Subcutaneous adipose tissue (tissue), 4 donors: ENCODE results near the gene ZBTB39. TPM values are rescaled to one million over a fixed set of nuclear protein-coding genes. Genes with fewer than 3 reads are reported as not detected.

Experiments used
- total RNA-seq, 4 donors: library from RNA; depleted of rRNA; stranded (reverse); fragments of >200 nt; gene quantifications; one replicate each; pipeline ENCODE4 v1.1.0, GENCODE V29; 2016
- TF ChIP-seq, protein P1 (sequence below): fragments of 450-650 bp; IDR thresholded peaks from one replicate; pipeline ENCODE4 v1.5.1; 2016; ENCODE audit warnings: low read depth, mild to moderate bottlenecking, control low read depth, antibody characterized with exemption, moderate library complexity

ZBTB39 gene
- total RNA-seq, 4 donors from 2014 or later: 4.0 to 4.6 (median 4.4) TPM

DNA sequence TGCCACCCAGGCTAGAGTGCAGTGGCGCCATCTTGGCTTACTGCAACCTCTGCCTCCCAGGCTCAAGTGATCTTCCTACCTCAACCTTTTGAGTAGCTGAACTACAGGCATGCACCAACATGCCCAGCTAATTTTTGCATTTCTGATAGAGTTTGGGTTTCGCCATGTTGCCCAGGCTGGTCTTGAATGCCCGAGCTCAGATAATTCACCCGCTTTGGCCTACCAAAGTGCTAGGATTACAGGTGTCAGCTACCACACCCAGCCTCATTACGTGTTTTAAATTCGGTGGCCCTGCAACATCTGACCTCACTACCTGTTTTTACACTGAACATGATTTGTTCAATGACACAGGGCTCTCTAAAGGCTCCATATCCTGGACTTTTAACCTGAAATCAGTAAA is 26.1 kb downstream of the ZBTB39 start:
- TF ChIP-seq, protein P1, sequence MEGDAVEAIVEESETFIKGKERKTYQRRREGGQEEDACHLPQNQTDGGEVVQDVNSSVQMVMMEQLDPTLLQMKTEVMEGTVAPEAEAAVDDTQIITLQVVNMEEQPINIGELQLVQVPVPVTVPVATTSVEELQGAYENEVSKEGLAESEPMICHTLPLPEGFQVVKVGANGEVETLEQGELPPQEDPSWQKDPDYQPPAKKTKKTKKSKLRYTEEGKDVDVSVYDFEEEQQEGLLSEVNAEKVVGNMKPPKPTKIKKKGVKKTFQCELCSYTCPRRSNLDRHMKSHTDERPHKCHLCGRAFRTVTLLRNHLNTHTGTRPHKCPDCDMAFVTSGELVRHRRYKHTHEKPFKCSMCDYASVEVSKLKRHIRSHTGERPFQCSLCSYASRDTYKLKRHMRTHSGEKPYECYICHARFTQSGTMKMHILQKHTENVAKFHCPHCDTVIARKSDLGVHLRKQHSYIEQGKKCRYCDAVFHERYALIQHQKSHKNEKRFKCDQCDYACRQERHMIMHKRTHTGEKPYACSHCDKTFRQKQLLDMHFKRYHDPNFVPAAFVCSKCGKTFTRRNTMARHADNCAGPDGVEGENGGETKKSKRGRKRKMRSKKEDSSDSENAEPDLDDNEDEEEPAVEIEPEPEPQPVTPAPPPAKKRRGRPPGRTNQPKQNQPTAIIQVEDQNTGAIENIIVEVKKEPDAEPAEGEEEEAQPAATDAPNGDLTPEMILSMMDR: no peak

DNA sequence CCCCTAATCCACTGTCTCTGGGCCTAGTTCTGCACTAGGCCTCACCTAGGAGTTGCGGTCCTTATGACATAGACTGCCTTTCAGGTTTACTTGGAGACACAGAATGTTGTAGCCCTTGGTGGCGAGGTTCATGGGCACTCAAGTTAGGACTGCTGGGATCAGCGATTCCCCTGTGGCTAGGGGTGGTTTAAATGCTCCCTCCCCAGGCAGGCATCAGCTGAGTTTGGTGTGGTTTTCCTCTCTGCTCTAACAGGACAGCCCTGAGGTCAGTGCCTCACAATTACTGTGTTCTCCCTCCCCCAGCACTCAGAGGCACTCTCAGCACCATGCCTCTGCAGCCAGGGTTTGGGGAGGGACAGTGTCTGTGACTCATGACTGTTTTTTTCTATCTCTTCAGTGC is 26.7 kb downstream of the ZBTB39 start:
- TF ChIP-seq, protein P1: no peak

DNA sequence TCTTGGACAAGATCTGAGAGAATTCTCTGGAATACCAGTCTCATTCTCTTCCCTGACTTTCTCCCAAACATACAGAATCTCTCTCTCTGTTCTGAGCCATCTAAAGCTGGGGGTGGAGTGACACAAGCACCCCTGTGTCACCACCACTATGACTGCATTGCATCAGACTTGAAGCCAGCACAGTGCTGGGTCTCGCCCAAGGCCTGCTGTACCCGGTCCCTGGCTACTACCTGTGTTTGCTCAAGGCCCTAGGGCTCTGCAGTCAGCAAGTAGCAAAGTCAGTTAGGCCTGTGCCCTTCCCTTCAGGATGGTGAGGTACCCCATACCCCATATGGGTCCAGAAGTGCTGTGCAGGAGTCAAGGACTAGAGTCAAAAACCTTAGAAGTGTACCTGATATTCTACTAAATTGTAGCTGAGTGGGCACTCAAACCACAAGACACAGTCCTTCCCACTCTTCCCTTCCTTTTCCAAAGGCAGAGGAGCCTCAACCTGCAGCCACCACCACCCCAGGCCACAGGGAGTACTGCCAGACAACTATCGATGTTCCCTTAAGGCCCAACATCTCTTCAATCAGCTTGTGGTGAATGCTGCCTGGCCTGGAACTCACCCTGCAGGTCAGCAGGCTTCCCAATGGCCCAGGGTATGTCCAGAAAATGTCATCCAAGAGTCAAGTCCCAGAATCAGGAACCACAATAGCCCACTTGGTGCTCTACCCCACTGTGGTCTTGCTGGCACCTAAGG is 27.8 kb downstream of the ZBTB39 start:
- TF ChIP-seq, protein P1: no peak

DNA sequence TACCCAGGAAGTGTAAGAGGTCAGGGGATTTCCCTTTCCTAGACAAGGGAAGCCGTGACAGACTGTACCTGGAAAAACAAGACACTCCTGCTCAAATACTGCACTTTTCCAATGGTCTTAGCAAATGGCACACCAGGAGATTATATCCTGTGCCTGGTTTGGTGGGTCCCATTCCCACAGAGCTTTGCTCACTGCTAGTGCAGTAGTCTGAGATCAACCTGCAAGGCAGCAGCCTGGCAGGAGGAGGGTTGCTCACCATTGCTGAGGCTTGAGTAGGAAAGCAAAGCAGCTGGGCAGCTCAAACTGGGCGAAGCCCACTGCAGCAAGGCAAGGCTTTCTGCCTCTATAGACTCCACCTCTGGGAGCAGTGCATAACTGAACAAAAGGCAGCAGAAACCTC is 47.9 kb downstream of the ZBTB39 start:
- TF ChIP-seq, protein P1: no peak

DNA sequence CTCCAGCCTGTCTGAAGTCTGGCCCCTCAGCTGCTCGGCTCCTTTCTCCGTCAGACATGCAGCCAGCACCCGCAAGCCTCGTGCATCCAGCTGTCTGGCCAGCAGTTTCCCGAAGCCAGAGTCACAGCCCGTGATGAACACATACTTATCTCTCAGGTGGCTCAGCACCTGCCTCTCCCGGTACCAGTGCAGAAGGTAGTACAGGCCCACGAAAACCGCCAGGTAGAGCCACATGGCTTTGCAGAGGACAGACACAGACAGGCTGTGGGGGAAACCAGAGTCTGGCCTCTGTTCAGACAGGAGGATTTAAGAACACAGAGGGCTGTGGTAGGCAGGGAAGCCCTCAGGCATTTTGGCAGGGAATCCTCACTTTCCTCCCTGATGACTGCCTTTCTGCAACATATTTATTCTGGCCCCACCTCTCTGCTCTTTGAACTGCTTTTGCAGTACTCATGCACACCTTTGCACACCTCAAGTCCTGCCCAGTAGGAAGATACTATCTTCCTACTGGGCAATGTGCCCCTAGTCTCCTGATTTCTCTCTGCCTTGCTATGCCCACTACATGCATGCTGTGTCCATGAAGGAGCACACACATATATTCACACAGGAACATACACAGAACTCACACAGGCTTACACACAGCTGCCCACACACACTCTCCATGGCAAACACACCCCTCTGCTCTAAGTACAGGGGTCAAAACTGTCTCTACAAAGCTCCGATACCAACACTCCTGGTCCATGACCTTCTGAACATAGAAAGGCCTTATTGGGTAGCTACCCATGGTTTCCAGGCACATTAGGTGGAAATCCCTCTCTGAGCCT is 48.9 kb downstream of the ZBTB39 start, which contains the start of gene RDH16:
TSS of gene RDH16 (minus strand) at position 380 of the 824 bp plus-strand sequence. CDS start at position 234, 146 bp downstream.
- TF ChIP-seq, protein P1: no peak

DNA sequence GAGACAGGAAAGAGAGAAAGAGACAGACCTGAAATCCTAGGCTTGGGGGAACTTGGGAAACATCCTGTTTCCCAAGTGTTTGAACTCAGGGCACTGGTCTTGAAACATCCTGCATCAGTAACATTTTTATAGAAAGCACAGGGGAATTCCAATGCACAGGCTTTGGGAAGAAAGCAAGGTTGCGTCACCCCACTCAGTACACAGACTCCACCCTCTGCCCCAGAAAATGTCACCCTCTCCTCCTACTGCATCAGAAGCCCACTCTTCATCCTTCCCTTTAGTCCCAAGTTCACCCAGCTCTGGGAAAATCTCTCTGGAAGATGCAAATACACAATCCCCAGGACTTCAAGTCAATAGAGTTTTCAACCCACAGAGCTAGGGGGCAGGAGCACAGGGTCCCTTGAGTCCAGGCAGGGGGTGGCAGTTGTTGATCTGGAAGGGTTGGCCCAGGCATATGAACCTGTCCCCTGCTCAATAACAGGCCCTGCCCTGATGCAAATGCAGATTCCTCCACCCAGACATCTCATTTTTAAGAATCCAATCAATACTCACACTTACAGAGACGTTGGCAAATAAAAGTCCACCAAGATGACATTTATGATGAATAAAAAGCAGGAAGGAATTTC is 50.6 kb downstream of the ZBTB39 start:
- TF ChIP-seq, protein P1: no peak

DNA sequence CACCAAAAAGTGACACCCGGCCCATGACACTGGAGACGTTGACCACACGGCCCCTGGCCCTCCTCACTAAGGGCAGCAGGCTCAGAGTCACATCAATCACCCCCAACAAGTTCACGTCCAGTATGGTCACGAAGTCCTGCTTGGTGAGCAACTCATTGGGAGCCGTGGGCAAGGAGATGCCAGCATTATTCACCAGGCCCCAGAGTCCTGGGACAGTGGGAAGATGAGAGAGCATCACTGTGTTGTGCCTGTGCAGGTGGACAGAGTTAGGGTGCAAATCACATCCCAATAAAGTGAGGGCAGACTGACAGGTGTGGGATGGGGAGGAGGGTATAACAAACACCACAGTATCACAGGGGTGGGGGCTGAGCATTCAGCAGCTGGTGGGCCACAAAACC is 51.4 kb downstream of the ZBTB39 start:
- TF ChIP-seq, protein P1: no peak
